KOPT-K1 (cell line): ENCODE results near the gene SLC5A1.

Experiments
- H3K27ac ChIP-seq: fragments of 200-600 bp; sonication (generic); 2 replicates; pipeline ENCODE4 v1.5.1; 2016; ENCODE audit warnings: antibody characterized with exemption, mild to moderate bottlenecking, low read depth, low read length; ENCODE audit not compliant: poor library complexity, severe bottlenecking
- H3K36me3 ChIP-seq: fragments of 200-600 bp; sonication (generic); 2 replicates; pipeline ENCODE4 v1.5.1; 2017; ENCODE audit warnings: antibody characterized with exemption, mild to moderate bottlenecking, low read length, moderate library complexity; ENCODE audit not compliant: insufficient read depth
- H3K9me3 ChIP-seq: fragments of 200-600 bp; sonication (generic); 2 replicates; pipeline ENCODE4 v1.5.1; 2017; ENCODE audit warnings: antibody characterized with exemption, low read length, mild to moderate bottlenecking; ENCODE audit not compliant: insufficient read depth, poor library complexity, severe bottlenecking

Gene SLC5A1

DNA sequence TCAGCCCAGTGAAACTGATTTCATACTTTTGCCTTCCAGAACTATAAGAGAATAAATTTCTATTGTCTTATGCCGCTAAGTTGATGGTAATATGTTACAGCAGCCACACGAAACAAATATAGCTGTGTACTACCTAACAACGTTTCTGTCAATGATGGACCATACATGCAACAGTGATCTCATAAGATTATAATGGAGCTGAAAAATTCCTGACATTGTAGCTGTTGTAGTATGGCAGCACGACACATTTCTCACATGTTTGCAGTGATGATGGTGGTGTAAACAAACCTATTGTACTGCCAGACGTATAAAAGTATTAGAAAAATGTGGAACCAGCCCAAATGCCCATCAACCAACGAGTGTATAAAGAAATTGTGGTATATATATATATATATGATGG is 5.8 kb upstream of the SLC5A1 start:
- Histone ChIP-seq H3K36me3 (no peaks in the 10 kb centered on the region), H3K27ac (no peak overlapping the region), H3K9me3 (no peaks in the 10 kb centered on the region)

DNA sequence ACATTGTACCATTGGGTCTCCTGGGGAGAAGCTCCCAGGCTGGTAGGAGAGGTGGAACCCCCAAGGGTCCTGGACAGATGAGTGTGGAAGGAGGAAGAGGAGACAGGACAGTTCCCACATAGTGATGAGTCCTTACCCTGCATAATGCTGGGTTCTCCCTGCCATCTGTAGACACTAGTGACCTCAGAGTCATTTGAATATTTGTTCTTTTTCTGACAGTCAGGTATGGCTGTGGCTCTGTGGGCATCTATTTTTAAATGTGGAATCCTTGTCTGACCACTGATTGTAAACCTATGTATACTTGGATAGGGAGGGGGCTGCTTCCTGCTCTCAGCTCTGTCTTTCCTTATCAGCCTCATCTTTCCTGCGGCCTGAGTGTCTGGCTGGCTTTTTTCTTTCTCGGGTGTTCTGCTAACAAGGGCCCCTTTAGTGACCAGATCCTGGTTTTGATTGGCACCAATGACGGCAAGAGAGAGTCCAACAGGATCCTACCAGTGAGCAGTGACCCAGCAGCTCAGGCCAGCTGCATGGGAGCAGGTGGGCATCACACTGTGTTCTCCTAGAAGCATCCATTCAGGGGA is 2.6 kb upstream of the SLC5A1 start:
- H3K36me3 ChIP-seq, result no peaks in the 10 kb centered on the region
- H3K27ac ChIP-seq, result no peak overlapping the region
- H3K9me3 ChIP-seq, result no peaks in the 10 kb centered on the region

DNA sequence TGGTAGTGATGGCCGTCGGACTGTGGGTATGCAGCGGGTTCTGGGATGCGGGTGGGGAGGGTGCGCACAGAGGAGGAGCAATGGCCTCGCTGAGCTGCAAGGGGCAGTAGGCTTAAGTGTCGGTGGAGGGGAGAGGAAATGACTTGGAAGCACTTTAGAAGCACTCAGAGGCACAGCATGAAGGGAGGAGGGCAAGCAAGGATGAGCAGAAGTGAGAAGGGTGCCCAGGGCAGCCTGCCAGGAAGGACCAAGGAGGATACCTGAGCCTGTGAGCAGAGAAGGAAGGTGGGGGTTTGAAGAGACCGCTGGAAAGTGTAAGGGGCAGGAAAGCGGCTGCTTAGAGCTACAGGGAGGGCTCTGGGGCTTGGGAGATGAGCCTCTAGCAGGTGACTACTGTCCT is 330 bp downstream of the SLC5A1 start:
- Histone ChIP-seq H3K27ac (no peak overlapping the region), H3K9me3 (no peaks in the 10 kb centered on the region), H3K36me3 (no peaks in the 10 kb centered on the region)

- Histone ChIP-seq H3K36me3 (no peaks in the 10 kb centered on the region), H3K27ac (no peak overlapping the region), H3K9me3 (no peaks in the 10 kb centered on the region)
Measured at GRCh38 chr22:32044477-32044876, 1.4 kb downstream of the SLC5A1 start.

GRCh38 chr22:32044913-32045312 is 1.9 kb downstream of the SLC5A1 start:
- no peaks in the 10 kb centered on the region for H3K9me3 ChIP-seq
- H3K36me3 ChIP-seq, result no peaks in the 10 kb centered on the region
- no peak overlapping the region for H3K27ac ChIP-seq

- H3K27ac ChIP-seq, result no peak overlapping the region
- H3K36me3 ChIP-seq, result no peaks in the 10 kb centered on the region
- H3K9me3 ChIP-seq, result no peaks in the 10 kb centered on the region
Measured at GRCh38 chr22:32048069-32048468, 5.0 kb downstream of the SLC5A1 start.

DNA sequence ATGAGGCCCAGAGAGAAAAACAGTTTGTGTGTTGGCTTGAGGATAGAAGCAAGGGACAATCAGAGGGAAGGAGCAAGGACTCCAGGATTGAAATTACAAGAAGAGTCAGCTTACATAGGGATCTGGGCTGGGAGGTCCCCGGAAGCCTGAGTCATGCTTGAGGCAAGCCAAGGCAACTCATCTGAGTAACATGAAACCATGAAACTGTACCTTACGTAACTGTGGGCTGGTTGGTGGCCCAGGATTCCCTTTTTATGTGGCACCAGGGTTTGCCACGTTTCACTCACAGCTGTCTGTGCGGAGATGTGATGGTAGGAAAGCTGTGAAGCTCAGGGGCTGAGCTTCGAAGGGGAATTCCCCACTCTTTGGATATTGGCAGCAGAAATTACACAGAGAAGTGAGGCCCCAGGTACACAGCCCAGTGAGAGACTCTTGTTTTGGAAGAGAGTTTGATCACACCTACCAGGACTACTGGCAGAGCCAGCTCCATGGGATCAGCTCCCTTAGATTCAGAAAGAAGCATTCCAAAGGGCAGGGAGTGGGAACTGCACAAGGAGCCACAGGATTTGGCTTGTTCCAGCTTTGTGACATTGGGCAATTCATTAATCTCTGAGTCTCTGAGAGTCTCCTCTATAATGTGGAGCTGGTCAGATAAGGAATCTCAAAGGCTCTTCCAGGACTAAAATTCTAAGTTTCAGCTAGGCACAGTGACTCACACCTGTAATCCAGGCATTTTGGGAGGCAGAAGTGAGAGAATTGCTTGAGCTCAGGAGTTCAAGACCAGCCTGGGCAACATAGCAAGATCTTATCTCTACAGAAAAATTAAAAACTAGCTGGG is 7.8 kb downstream of the SLC5A1 start:
- Histone ChIP-seq H3K27ac (no peak overlapping the region), H3K36me3 (no peaks in the 10 kb centered on the region), H3K9me3 (no peaks in the 10 kb centered on the region)

DNA sequence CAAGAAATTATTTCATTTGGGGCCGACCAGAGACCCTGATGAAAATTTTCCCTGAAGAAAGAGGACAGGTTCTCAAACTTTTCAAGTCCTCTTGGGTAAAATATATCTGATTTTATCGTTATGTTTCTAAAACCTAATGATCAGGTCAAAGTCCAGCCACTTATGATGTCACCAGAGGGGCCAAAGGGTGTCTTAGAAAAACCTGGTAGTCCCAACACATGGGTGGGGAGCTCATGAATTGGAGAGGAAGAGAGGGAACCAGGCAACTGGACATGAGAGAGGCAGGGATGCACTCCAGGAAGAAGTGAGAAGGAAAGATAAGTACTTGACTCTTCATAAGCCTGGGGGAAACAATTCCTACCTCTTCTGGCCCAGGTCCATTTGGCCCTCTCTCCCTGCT is 9.2 kb downstream of the SLC5A1 start:
- Histone ChIP-seq H3K9me3 (no peaks in the 10 kb centered on the region), H3K27ac (no peak overlapping the region), H3K36me3 (no peaks in the 10 kb centered on the region)

DNA sequence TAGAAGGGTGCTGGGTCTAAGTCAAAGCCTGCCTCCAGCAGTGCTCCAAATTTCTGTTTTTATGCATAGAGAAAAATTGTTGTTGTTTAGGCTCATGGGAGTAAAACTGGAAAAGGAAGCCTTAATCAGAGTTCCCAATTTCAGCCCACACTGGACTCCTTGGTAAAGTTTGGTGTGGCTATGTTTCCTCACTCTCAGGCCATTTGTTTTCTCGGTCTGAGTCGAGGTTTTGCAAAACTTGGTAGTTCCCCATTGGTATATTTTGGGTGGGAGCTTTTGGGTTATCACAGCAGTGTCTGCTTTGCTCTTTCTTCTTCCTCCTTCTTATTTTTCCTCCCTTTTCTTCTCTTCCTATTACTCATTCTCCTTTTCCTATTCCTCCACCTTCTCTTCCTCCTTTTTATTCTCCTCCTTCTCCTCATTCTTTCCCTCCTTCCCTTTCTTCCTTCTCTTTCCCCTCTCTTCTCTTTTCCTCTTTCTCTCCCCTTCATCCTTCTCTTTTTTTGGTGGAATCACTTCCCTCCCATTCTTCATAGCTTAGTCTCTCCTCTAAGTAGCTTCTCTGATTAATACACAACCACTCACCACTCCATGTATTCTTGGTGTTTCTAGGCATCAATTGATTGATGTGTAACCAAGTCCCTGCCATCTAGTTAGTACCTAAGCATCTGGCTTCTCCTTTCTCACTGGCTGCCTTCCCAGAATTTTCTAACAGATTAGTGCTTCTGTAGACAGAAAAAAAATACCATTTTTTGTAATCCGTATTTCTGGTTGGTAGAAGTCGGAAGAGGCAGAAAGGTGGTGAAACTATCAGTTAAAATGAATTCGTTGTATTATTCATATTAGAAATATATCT is 10.1 kb downstream of the SLC5A1 start:
- no peak overlapping the region for H3K27ac ChIP-seq
- H3K36me3 ChIP-seq, result no peaks in the 10 kb centered on the region
- H3K9me3 ChIP-seq, result no peaks in the 10 kb centered on the region

DNA sequence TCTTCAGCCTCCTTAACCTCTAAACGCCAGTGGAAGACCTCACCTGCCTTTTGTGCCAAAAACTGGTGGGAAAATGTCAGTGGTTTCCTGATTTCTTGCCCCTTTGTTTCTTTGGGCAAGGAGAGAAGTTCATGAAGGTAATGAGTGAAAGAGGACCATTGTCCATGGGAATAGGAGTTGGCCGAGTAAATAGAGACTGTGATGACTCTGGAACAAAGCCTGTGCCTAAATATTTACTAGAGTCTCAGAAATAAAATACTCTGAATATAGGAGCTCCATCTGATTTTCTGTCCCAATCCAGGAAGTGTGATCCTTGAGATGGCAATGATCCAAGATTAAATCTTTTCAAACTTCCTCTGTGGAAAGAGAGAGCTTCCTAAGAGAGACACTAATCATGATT is 12.0 kb downstream of the SLC5A1 start:
- Histone ChIP-seq H3K9me3 (no peaks in the 10 kb centered on the region), H3K36me3 (no peaks in the 10 kb centered on the region), H3K27ac (no peak overlapping the region)

DNA sequence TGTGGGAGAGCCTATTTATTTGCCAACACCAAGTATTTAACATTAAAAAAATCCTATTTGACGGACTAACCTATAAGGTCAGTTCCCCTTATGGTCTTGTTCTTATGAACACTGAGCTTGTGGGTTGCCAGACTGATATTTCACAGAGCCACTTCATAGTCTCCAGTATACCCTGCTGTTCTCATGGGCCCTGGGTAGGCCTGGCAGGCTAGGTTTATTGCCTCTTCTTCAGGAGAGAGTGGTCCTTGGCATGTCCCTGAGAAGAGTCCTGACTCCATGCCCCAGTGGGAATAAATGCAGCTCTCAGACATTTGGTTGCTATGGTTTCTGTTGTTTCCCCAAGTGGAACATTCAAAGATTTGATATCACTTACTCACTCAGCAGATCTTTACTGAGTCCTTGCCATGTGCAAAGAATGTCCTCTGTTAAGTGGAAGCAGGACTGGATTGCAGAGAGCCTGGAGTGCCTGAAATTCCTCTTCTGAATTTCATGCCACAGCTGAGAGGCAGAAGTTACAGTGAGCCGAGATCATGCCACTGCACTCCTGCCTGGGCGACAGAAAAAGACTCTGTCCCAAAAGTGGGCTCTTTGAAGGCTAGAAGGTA is 15.7 kb downstream of the SLC5A1 start:
- H3K36me3 ChIP-seq, result no peaks in the 10 kb centered on the region
- H3K9me3 ChIP-seq, result no peaks in the 10 kb centered on the region
- H3K27ac ChIP-seq, result no peak overlapping the region

GRCh38 chr22:32059426-32059825 is 16.4 kb downstream of the SLC5A1 start:
- Histone ChIP-seq H3K27ac (no peak overlapping the region), H3K9me3 (no peaks in the 10 kb centered on the region), H3K36me3 (no peaks in the 10 kb centered on the region)

GRCh38 chr22:32063701-32064100 is 20.6 kb downstream of the SLC5A1 start:
- no peaks in the 10 kb centered on the region for H3K36me3 ChIP-seq
- no peak overlapping the region for H3K27ac ChIP-seq
- H3K9me3 ChIP-seq, result no peaks in the 10 kb centered on the region

- H3K36me3 ChIP-seq, result no peaks in the 10 kb centered on the region
- H3K9me3 ChIP-seq, result no peaks in the 10 kb centered on the region
- H3K27ac ChIP-seq, result no peak overlapping the region
Measured at GRCh38 chr22:32066820-32067219, 23.8 kb downstream of the SLC5A1 start.

DNA sequence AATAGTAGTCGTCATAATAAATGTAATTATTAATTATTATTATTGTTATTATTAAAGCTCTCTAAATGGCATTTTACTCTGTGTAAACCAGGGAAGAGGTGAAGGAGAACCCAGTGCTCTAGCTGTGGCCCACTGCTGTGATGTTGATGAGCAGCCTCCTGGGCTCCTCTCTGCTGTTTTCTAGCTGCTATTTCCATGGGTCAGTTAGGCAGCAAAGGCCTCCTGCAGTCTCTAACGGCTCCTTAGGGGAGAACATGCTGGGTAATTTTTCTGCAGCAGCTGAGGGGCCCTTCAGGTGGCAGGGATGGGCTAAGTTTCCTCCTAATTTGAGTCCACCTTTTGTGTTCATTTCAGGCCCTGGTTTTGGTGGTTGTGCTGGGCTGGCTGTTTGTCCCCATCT is 24.6 kb downstream of the SLC5A1 start:
- no peaks in the 10 kb centered on the region for H3K36me3 ChIP-seq
- H3K27ac ChIP-seq, result no peak overlapping the region
- no peaks in the 10 kb centered on the region for H3K9me3 ChIP-seq
